ENCODE measurements around the gene HS3ST4. TPM values are rescaled to one million over a fixed set of nuclear protein-coding genes. Genes with fewer than 3 reads are reported as not detected.

HS3ST4 gene
- total and polyA plus RNA-seq, 10 of the 15 experiments (the other 5 are each of a cell fraction or from before 2014, with no cell fraction given), result 0.05 TPM; not detected in 9

- no peak overlapping the region for H3K27ac ChIP-seq (ENCODE audit: control insufficient read depth, insufficient read depth)
- BruUV-seq (replicated peaks), result no TSS peak
- POLR2A ChIA-PET, result no interaction called here
- H3K4me3 ChIP-seq, result no peak overlapping the region
- FAIRE-seq (no peak), DNase-seq (ENCODE audit: low read depth, low spot score) (no peak), ATAC-seq (no peak)
- no peaks in the 10 kb centered on the region for H4K20me1 ChIP-seq (ENCODE audit: control insufficient read depth, insufficient read depth)
- H3K4me2 ChIP-seq (ENCODE audit: control insufficient read depth, insufficient read depth), result no peak overlapping the region
- intact Hi-C loops (cut with micrococcal nuclease; ENCODE audit: unreplicated experiment), result no loop called here
- H3K4me1 ChIP-seq (ENCODE audit: control insufficient read depth, insufficient read depth, low read length), result no peaks in the 10 kb centered on the region
- TF ChIP-seq NR2C1 (IDR thresholded peaks at IDR 0.05) (no peak), ZNF207 (IDR thresholded peaks at IDR 0.05; ENCODE audit: borderline replicate concordance) (no peak), JUNB (IDR thresholded peaks at IDR 0.05) (no peak), TBL1XR1 (IDR thresholded peaks at IDR 0.05; ENCODE audit: low read depth, low read length) (no peak), SIX5 (IDR thresholded peaks at IDR 0.05; ENCODE audit: low read depth, low read length, severe bottlenecking) (no peak), EP300 (IDR thresholded peaks at IDR 0.05; ENCODE audit: borderline replicate concordance in 1 of 2, control insufficient read depth in 1 of 2, low read depth in 2 of 2, low read length in 2 of 2) (no peak), RBBP5 (conservative IDR thresholded peaks at IDR 0.05) (no peak)
- H3K9me3 ChIP-seq (replicated peaks; ENCODE audit: control insufficient read depth, insufficient read depth, low read length), result no peaks in the 10 kb centered on the region
- H3K9ac ChIP-seq (ENCODE audit: control insufficient read depth, insufficient read depth, low read length), result no peak overlapping the region
- 16% methylated on average over 6 of the region's 6 CpGs for WGBS (ENCODE audit: insufficient coverage, insufficient replicate concordance, low lambda C conversion rate, missing lambda C conversion rate)
- no peaks in the 10 kb centered on the region for H3K79me2 ChIP-seq (ENCODE audit: control insufficient read depth, insufficient read depth, low read length)
- CTCF ChIA-PET, result no interaction called here
- RAD21 ChIA-PET (ENCODE audit: unreplicated experiment), result no interaction called here
- SMC1A ChIA-PET (ENCODE audit: uncharacterized antibody, unreplicated experiment), result no interaction called here
- in situ Hi-C loops (cut with MboI), result no loop called here
- no peaks in the 10 kb centered on the region for H3K36me3 ChIP-seq (ENCODE audit: control insufficient read depth in 2 of 2, insufficient read depth in 2 of 2, low read length in 1 of 2)
- no peaks in the 10 kb centered on the region for H3K27me3 ChIP-seq (replicated peaks in 1 of 2; ENCODE audit: control insufficient read depth in 2 of 2, insufficient read depth in 2 of 2, low read length in 1 of 2)
- H2AFZ ChIP-seq (ENCODE audit: control insufficient read depth, low read depth, low read length), result no peak overlapping the region
Measured at GRCh38 chr16:25854141-25854540, 162.4 kb downstream of the HS3ST4 start.

- Histone ChIP-seq H3K36me3 (ENCODE audit: control insufficient read depth in 2 of 2, insufficient read depth in 2 of 2, low read length in 1 of 2) (no peaks in the 10 kb centered on the region), H2AFZ (ENCODE audit: control insufficient read depth, low read depth, low read length) (no peak overlapping the region), H3K4me3 (no peak overlapping the region), H3K27ac (ENCODE audit: control insufficient read depth, insufficient read depth) (no peak overlapping the region), H4K20me1 (ENCODE audit: control insufficient read depth, insufficient read depth) (no peaks in the 10 kb centered on the region), H3K79me2 (ENCODE audit: control insufficient read depth, insufficient read depth, low read length) (no peaks in the 10 kb centered on the region), H3K27me3 (replicated peaks in 1 of 2; ENCODE audit: control insufficient read depth in 2 of 2, insufficient read depth in 2 of 2, low read length in 1 of 2) (no peaks in the 10 kb centered on the region), H3K4me1 (ENCODE audit: control insufficient read depth, insufficient read depth, low read length) (no peaks in the 10 kb centered on the region), H3K9me3 (replicated peaks; ENCODE audit: control insufficient read depth, insufficient read depth, low read length) (no peaks in the 10 kb centered on the region), H3K9ac (ENCODE audit: control insufficient read depth, insufficient read depth, low read length) (no peak overlapping the region), H3K4me2 (ENCODE audit: control insufficient read depth, insufficient read depth) (no peak overlapping the region)
- 0% methylated on average over 1 of the region's 1 CpG for whole genome bisulfite sequencing (ENCODE audit: insufficient coverage, insufficient replicate concordance, low lambda C conversion rate, missing lambda C conversion rate)
- ChIA-PET RAD21 (ENCODE audit: unreplicated experiment) (no interaction called here), CTCF (no interaction called here), POLR2A (no interaction called here), SMC1A (ENCODE audit: uncharacterized antibody, unreplicated experiment) (no interaction called here)
- intact Hi-C loops (cut with micrococcal nuclease; ENCODE audit: unreplicated experiment) (no loop called here), in situ Hi-C loops (cut with MboI) (no loop called here)
- no peak for ATAC-seq
- FAIRE-seq, result no peak
- no TSS peak for BruUV-seq (replicated peaks)
- no peak for DNase-seq (ENCODE audit: low read depth, low spot score)
- TF ChIP-seq MEF2B (IDR thresholded peaks at IDR 0.05; ENCODE audit: partially characterized antibody, poor library complexity, severe bottlenecking) (no peak), BCL3 (IDR thresholded peaks at IDR 0.05; ENCODE audit: borderline replicate concordance, insufficient read depth, low read depth, low read length, poor library complexity, severe bottlenecking) (no peak), NKRF (conservative IDR thresholded peaks at IDR 0.05) (no peak), BMI1 (IDR thresholded peaks at IDR 0.05; ENCODE audit: borderline replicate concordance) (no peak)
Measured at GRCh38 chr16:25855063-25855462, 163.3 kb downstream of the HS3ST4 start.

Data from GM12878 (cell line).